Measurements from ENCODE around the gene CACNB3.

Gene CACNB3

GRCh38 chr12:48813465-48814261 lies 4.6 kb upstream of the CACNB3 start:
- no peak overlapping the region for H3K27ac ChIP-seq
- H3K4me3 ChIP-seq (ENCODE audit: low read depth, low read length): no peak overlapping the region
- DNase-seq: no peak
- H3K36me3 ChIP-seq: no peaks in the 10 kb centered on the region
- H3K27me3 ChIP-seq (ENCODE audit: insufficient read depth, low read depth, severe bottlenecking): no peaks in the 10 kb centered on the region
- H3K9me3 ChIP-seq (ENCODE audit: severe bottlenecking): no peaks in the 10 kb centered on the region
- no peak for TF ChIP-seq CTCF (IDR thresholded peaks at IDR 0.05; ENCODE audit: low read depth, low read length)

GRCh38 chr12:48814262-48815125 lies 3.8 kb upstream of the CACNB3 start:
- Histone ChIP-seq H3K27me3 (ENCODE audit: insufficient read depth, low read depth, severe bottlenecking) (no peaks in the 10 kb centered on the region), H3K27ac (peak overlapping the region; percentile 80), H3K9me3 (ENCODE audit: severe bottlenecking) (no peaks in the 10 kb centered on the region), H3K36me3 (no peaks in the 10 kb centered on the region), H3K4me3 (ENCODE audit: low read depth, low read length) (peak overlapping the region; percentile 82)
- TF ChIP-seq CTCF (IDR thresholded peaks at IDR 0.05; ENCODE audit: low read depth, low read length): peak; percentile 99
- DNase-seq: peak; percentile 79

GRCh38 chr12:48815126-48816110 lies 2.9 kb upstream of the CACNB3 start:
- Histone ChIP-seq H3K27ac (peak overlapping the region; percentile 80), H3K4me3 (ENCODE audit: low read depth, low read length) (peak overlapping the region; percentile 82), H3K27me3 (ENCODE audit: insufficient read depth, low read depth, severe bottlenecking) (no peaks in the 10 kb centered on the region)

GRCh38 chr12:48816143-48816854 lies 2.0 kb upstream of the CACNB3 start:
- H3K9me3 ChIP-seq (ENCODE audit: severe bottlenecking): no peaks in the 10 kb centered on the region
- no peak overlapping the region for H3K27ac ChIP-seq
- no peaks in the 10 kb centered on the region for H3K36me3 ChIP-seq
- peak overlapping the region; percentile 82; the same call in 1 of the 2 replicates for H3K4me3 ChIP-seq (ENCODE audit: low read depth, low read length)
- no peak for TF ChIP-seq CTCF (IDR thresholded peaks at IDR 0.05; ENCODE audit: low read depth, low read length)
- no peaks in the 10 kb centered on the region for H3K27me3 ChIP-seq (ENCODE audit: insufficient read depth, low read depth, severe bottlenecking)
- DNase-seq: no peak

More at GRCh38 chr12:48815126-48816110, 2.9 kb upstream of the CACNB3 start:
- DNase-seq: peak; percentile 87
- TF ChIP-seq CTCF (IDR thresholded peaks at IDR 0.05; ENCODE audit: low read depth, low read length): no peak
- H3K9me3 ChIP-seq (ENCODE audit: severe bottlenecking): no peaks in the 10 kb centered on the region
- no peaks in the 10 kb centered on the region for H3K36me3 ChIP-seq
